AG09309 (cell line): ENCODE measurements around the gene SETD3.

Experiments used
- DNase-seq: peaks from one replicate; pipeline ENCODE4 v3.0.0-alpha.2; 2010; ENCODE audit warnings: low read depth
- H3K4me3 ChIP-seq: 2 replicates; pipeline ENCODE4 v1.5.1; 2011; ENCODE audit warnings: mild to moderate bottlenecking, low read depth, low read length, moderate library complexity; ENCODE audit not compliant: control insufficient read depth
- TF ChIP-seq, protein P1 (sequence below): IDR thresholded peaks from 2 replicates; pipeline ENCODE4 v1.5.1; 2011; ENCODE audit warnings: mild to moderate bottlenecking, low read depth, low read length, inconsistent platforms; ENCODE audit not compliant: insufficient read depth, control insufficient read depth; ENCODE audit errors: missing control alignments

SETD3 gene

DNA sequence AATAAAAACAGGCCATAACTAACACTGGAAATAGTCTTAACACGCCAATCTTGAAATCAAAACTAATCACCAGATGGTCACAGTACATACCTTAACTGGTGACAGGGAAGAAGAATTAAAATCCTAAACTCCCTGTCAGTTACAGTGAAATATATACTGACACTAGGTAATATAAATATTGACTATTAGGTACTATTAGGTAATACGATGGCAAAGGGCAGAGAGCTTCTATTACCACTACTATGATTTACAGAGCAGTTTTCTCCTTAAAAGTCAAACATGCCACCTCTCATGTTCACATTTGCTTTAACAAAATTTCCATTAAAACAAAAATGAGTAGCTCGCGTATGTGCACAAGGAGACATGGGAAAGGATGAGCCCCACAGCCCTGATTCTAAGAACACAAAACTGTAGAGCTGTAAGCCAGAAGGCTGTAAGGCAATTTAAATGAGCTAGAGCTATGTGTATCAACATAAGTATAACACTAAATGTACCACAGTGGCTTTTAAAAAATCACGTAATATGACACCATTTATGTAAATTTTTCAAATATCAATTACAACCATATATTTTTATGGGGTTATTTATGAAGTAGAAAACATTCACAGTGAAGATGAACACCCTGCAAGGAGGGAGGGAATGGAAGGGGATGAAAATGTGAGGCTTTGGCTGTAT lies 19.1 kb downstream of the SETD3 start:
- DNase-seq: no peak
- TF ChIP-seq, protein P1, sequence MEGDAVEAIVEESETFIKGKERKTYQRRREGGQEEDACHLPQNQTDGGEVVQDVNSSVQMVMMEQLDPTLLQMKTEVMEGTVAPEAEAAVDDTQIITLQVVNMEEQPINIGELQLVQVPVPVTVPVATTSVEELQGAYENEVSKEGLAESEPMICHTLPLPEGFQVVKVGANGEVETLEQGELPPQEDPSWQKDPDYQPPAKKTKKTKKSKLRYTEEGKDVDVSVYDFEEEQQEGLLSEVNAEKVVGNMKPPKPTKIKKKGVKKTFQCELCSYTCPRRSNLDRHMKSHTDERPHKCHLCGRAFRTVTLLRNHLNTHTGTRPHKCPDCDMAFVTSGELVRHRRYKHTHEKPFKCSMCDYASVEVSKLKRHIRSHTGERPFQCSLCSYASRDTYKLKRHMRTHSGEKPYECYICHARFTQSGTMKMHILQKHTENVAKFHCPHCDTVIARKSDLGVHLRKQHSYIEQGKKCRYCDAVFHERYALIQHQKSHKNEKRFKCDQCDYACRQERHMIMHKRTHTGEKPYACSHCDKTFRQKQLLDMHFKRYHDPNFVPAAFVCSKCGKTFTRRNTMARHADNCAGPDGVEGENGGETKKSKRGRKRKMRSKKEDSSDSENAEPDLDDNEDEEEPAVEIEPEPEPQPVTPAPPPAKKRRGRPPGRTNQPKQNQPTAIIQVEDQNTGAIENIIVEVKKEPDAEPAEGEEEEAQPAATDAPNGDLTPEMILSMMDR: no peak
- H3K4me3 ChIP-seq: no peak overlapping the region

DNA sequence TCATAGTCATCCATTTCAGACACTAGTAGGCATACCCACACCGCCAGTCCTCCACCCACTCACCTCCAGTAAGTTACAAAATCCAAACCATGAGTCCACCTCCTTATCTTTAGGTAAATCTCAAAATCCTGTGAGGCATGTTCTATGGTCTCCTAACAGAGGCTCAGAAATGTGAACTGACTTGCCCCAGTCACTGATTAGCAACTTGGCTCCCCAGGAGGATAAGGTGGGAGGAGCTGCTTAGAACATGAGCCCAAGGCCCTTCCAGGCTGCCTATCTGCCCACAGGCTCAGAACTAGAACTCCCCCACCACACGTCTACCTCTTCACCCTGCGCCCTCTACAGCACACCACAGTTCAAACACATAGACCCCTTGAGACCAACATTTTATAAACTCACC lies 19.9 kb downstream of the SETD3 start:
- H3K4me3 ChIP-seq: no peak overlapping the region
- TF ChIP-seq, protein P1: no peak
- no peak for DNase-seq

DNA sequence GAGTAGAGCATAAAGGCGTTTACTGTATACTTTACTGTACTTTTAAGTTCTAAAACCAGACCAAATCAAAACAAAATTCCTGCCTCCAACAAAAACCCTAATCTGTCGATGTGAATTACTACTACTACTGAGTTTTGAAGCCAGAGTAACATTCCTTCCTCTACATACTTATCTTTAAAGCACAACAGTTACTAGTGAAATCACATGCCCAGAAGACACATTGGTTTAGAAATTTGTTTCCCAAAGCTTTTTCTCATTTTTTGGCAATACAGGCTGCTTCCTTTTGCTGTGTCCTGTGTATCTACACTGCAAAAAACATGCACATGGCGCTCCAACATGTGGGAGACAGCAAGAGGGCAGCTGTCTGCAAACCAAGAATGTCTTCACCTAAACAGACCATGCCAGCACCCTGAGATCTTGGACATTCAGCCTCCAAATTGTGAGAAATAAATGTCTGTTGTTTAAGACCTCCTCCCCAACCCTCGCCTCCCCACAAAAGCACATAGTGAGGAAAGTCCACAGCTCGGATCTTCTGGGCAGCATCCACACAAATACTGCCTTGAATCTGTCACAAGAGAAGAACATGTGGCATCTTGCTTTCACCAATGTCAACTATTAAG lies 21.1 kb downstream of the SETD3 start:
- no peak for DNase-seq
- TF ChIP-seq, protein P1: no peak
- H3K4me3 ChIP-seq: no peak overlapping the region

DNA sequence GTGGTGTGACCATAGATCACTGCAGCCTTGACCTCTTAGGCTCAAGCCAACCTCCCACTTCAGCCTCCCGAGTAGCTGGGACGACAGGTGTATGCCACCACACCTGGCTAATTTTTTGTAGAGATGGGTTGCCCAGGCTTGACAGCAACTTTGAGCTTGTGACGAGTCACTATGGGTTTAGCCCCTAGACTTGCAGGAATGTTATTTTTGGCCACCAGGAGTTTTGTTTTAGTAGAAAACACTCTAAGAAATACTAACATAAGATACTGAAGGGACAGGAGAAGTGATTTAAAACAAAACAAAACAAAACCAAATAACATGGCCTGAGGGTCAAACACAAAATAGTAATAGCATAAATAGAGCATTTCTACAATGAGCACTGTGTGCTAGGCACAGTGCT lies 26.4 kb downstream of the SETD3 start:
- TF ChIP-seq, protein P1: no peak

DNA sequence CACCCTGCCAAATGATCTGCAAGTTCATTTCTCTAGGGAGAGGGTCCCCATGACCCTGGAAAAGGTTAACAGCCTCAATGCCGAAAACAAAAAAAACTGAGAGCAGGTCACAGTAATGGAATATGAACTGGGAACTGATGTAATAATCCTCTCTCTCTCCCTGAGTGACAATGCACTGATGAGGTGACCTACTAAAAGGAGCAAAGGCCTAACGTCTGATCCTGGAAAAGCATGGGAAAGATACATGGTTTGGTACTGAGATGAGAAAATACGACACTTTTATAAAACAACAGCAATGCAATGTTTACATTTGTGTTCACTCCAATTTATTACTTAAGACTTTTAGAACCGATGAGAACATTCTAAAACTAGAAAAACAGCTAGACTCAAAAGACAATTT lies 27.7 kb downstream of the SETD3 start:
- DNase-seq: no peak
- TF ChIP-seq, protein P1: no peak
- H3K4me3 ChIP-seq: no peak overlapping the region

More for the DNA sequence above, 26.4 kb downstream of the SETD3 start:
- no peak overlapping the region for H3K4me3 ChIP-seq
- no peak for DNase-seq

DNA sequence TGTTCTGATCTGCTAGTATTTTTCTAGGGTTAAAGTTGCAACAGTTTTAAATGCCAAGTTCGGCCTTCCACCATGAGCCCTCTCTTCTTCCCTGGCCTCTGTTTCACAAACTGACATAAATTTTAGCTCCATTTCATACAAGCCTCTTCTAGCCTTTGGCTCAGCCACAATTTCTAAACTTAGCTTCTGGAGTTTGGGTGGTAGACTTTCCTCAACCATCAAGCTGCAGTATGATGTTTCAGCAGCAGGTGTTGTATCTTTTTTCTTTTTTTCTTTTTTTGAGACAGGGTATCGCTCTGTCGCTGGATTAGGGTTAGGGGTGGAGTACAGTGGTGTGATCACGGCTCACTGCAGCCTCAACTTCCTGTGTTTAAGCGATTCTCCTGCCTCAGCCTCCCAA lies 29.4 kb downstream of the SETD3 start:
- DNase-seq: no peak
- no peak overlapping the region for H3K4me3 ChIP-seq
- TF ChIP-seq, protein P1: no peak
